HG03457 (cell line): ENCODE results near the gene APOL5.
"Not testable (repeated sequence)": the region's sequence is repeated elsewhere in the genome, so short reads cannot be mapped to it uniquely, and the experiment has no call there.

Experiments
- ATAC-seq: cut with Tn5 transposase; IDR thresholded peaks from one replicate; pipeline ENCODE4 v1.9.1; 2021; ENCODE audit warnings: moderate number of reproducible peaks; ENCODE audit not compliant: unreplicated experiment

APOL5 gene

DNA sequence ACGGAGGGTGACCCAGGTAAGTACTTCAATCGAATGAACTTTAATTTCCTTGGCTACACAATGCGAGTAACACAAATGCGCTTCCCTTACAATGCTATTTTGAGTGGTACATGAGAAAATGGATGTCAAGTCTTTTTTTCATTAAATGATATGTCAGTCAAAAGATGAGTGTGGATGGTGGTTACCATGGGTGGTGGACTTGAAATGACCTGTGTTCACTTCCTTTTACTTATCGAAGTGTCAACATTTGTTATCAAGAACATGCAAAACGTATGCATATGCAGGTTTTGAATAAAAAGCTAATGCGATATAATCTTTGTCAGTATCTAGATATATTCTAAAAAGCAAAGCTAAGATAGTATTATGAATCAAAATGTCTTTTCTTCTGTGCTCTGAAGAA is 8.8 kb upstream of the APOL5 start:
- no peak for ATAC-seq

DNA sequence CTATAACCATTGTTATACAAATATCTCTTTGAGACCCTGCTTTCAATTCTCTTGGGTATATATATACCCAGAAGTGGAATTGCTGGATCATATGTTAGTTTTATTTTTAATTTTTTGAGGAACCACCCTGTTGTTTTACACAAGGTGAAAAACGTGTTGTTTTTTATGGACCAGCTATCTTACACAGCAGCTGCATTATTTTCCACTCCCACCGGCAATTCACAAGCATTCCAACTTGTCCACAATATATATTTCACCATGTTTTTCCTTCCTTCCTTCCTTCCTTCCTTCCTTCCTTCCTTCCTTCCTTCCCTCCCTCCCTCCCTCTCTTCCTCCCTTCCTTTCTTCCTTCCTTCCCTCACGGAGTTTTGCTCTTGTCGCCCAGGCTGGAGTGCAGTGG is 6.3 kb upstream of the APOL5 start:
- ATAC-seq, result no peak

DNA sequence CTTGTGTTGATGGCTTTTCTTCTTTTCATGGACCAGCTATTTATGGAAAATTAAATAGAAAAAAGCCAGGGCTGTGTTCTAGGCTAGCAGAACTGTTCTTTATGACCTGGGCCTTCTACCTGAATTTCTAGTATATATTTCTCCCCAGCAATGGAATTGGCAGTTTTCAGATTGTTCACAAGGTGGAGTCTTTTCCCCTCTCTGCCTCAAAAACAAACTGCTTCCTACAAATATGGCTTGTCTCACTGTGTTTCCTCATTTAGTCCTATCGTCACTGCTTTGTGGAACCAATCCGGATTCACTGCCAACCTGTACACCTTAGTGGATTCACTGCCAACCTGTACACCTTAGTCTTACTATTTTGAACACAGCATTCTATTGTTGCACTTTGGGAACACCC is 5.0 kb upstream of the APOL5 start:
- no peak for ATAC-seq

DNA sequence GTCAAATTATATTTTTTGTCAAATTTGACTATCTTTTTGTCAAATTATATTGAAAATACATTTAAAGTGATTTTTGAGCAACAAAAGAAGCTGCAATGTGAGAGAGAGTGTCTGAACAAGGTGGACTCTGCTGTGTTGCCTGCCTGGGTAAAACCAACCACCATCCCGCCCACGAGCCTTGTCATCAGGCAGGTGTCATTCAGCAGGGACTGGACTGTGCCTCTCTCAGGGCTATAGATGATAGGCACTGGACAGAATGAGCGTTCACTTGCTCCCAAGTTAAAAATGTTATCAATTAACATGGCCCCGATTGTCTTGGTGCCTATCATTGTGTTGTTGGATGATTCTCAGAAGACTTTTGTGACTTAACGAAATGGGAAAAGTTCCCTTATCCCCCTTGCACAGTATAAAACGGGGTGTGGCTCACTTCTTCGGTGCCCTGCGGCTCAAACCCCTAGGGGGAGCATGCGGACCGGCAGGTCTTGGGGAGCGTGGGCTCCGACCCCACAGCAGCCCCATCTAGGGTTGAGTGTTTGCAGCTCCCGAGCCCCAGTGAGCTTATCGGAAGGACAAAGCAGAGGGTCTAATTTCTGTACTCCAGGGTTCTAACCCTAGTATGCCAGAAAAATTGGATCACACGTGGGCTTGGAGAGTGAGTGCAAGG is 1.7 kb downstream of the APOL5 start:
- ATAC-seq, result no peak

DNA sequence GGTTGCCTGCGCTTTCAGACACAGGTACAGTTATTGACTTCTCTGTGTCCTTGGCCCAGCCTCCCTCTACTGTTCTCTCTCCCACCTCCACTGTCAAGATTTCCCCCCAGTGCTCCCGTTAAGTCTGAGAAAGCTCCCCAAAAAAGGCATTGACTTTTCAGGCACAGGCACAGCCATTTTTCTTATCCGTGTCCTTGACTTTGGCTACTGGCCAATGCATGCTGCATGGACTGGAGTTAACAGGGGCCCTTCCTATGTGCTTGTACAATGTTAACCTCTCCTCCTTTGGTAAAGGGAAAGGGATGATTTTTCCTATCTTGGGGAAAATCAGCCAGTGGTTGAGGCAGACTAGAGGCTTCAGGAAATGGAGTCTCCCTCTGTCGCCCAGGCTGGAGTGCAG is 4.3 kb downstream of the APOL5 start:
- ATAC-seq, result no peak

DNA sequence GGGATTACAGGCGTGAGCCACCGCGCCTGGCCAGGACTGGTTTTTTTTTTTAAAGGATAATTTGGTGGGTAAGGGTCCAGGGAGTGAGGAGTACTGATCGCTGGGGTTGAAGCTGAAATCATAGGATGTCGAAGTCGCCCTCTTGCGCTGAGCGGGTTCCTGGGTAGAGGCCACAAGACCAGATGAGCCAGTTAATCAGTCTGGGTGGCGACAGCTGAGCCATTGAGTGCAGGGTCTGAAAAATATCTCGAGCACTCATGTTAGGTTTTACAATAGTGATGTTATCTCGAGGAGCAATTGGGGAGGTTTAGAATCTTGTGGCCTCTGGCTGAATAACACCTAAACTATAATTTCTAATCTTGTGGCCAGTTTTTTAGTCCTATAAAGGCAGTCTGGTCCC is 7.8 kb downstream of the APOL5 start:
- no peak for ATAC-seq

DNA sequence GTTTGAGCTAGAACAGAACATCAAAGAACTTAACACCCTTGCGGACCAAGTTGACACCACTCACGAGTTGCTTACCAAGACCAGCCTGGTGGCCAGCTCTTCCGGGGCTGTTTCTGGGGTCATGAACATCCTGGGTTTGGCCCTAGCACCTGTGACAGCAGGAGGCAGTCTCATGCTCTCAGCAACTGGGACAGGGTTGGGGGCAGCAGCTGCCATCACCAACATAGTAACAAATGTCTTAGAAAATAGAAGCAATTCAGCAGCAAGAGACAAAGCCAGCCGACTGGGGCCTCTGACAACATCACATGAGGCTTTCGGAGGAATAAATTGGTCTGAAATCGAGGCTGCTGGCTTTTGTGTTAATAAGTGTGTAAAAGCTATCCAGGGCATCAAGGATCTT is 8.7 kb downstream of the APOL5 start:
- ATAC-seq, result no peak

DNA sequence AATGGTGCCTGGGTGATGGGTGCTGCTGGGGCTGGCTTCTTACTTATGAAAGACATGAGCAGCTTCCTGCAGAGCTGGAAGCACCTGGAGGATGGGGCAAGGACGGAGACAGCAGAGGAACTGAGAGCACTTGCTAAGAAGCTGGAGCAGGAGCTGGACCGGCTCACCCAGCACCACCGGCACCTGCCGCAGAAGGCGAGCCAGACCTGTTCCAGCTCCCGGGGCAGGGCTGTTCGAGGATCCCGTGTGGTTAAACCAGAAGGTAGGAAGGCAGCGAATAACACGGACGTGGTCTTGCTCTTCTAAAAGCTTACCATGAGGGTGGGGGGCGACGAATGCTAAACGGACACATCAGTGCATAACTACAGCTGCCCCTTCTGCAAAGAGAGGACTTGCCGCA is 9.3 kb downstream of the APOL5 start:
- no peak for ATAC-seq

DNA sequence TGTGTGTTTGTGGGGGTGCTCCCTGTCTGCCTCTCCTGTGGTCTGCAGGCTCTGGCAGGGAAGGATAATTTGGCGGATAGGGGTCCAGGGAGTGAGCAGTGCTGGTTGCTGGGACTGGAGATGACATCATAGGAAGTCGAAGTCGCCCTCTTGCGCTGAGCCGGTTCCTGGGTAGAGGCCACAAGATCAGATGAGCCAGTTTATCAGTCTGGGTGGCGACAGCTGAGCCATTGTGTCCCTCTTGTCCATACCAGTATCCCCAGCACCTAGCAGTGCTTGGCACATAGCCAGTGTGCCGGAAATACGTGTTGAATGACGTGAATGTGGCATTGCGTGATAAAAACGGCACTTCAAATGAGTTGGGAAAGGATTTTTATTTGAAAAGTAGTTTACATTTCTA is 9.8 kb downstream of the APOL5 start:
- ATAC-seq, result no peak

DNA sequence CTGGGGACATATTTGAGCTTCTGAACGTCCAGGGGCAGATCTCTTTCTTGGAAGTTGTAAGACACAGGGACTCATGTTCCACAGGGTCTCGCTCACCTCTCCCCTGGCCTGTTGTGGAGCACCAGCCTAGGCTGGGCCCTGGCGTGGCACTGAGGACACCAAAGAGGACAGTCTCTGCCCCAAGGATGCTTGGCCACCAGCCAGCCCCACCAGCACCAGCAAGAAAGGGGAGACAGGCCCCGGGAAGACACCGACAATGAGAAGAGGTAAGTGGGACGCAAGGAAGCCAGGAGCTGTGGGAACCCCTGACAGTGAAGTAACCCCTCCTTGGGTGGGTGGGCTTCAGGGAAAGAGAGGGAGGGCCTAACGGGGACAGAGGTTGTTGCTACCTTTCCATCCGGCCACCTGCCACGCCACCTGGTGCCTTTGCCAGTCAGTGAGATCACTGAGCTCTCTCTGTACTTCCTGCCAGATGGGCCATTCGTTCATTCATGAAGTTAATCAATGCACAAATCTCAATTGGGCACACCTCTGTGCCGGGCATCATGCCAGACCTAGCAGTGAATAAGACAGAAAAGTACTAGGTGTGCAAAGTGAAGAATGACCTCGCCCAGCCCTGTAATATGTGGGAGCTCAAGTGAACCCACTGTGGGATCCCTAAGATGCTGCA is 11.1 kb downstream of the APOL5 start:
- ATAC-seq, result no peak

DNA sequence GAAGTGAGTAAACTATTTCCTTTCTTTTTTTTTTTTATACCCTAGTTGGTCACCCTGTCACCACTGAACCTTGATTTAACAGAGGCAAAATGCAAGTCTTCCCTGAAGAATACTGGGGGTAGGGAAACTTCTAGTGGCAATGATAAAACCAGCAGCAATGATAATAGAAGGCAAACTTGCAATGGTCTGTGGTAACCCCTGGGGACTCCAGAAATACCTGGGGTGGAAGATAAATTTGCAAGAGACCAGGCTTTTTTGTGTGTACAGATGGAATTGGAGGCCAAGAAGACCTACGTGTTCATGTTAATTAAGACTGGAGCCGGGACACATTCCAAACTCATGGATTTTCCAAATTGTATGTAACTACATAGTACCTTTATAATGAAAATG is 11.6 kb downstream of the APOL5 start:
- ATAC-seq, result no peak

DNA sequence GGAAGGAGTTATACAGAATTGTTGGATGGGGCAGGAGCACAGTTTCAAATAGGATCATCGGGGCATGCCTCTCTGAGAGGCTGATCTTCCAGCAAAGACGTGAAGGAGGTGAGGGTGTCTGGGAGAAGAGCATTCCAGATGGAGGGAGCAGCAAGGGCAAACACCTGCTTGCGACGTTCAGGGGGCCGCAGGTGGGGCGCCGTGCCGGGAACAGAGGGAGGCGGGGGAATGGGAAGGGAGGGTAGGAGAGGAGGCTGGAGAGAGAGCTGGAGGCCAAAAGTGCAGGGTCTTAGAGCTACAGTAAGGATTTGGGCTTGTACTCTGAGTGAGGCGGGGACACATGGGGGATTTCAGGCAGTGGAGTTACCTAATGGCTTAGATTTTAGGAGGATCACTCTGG is 13.6 kb downstream of the APOL5 start:
- no peak for ATAC-seq

DNA sequence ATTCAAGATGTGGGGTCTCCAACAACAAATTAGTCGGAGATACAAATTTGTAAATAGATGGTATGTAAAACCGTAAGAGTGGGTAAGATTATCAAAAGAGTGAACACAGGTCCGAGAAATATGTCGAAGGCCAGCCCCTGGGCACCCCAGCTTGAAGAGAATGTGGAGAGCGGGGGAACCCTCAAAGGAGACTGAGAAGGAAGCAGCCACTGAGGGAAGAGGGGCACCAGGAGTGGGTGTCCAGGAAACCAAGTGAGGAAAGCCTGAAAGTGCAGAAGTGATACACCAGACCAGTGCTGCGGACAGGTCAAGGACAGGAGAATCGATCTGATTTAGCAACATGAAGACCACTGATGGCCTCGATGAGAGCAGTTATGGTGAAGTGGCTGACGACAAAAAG is 14.4 kb downstream of the APOL5 start:
- no peak for ATAC-seq

DNA sequence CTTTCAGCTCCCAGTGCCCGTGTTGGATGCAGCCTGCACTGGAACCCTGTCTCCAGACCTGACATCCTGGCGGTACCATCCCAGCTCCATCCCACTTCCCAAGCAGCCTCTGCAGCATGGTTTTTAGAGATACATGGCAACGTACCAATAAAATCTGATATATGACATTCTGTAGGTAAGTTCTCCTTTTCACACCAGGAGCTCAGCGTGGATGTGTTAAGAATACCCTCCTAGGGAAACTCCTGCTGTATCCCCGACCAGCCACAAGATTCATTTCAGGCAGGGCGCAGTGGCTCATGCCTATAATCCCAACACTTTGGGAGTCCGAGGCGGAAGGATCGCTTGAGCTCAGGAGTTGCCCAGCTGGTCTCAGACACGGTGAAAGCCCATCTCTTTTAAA is 15.4 kb downstream of the APOL5 start:
- ATAC-seq, result no peak

DNA sequence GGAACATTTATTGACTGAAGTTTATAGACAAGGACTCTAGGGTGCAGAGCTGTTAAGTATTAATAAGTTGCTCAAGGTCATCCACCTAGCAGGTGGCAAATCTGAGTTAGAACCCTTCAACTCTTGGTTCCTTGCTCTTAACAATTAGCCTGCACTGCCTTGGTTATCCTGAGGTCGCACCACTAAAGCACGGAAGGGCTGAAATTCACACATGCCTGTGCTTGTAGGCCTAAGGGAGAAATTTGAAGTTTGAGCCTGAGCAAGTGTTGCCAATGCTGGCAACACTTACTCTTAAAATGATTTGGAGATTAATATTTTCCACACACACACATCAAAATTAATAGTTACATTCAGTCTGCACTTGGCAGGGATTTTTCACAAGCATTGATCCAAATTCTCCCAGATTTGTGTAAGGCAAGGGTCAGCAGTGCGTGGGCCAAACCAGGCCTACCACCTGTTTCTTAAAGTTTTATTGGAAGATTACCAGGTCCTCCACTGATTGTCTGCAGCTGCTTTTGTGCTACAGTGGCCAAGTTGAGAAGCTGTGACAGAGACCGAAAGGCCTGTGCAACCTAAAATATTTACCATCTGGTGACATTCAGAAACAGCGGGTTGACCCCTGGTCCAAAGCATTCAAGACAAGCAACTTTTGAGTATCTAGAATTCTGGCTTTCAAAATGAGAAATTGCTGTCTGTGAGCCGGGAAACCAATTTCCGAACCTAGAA is 16.3 kb downstream of the APOL5 start:
- ATAC-seq, result no peak

DNA sequence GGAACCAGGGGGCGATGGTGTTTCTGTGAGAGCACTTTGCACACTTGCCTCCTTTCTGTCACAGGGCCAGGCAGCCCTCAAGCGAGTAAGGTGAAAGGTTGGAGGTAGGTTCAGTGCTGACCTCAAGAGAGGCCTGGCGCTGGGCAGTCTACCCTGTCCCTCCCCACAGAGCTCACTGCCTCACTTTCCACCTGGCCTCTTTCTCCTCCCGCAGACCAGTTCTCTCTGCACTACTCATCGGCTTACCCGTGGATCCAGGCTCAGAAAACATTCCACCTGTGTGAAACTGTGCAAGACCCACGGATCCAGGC is 16.8 kb downstream of the APOL5 start:
- ATAC-seq, result no peak

DNA sequence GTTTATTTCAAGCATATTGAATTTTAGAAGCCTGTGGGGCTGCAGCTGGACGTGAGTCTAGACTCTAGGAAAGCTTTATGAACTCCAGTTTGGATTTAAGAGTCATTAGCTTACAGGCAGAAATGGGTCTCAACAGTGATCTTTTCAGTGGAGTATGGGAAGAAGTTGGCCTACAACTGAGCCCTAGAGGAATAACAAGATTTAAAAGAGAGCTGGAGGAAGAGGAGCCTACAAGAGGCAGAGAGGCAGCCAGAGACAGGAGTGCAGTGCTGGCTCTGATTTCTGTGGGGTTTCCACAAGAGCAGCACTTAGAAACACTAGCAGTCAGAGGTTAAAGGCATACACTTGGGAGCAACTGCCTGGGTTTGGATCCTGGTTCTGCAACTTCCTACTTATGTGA is 17.9 kb downstream of the APOL5 start:
- ATAC-seq, result no peak

DNA sequence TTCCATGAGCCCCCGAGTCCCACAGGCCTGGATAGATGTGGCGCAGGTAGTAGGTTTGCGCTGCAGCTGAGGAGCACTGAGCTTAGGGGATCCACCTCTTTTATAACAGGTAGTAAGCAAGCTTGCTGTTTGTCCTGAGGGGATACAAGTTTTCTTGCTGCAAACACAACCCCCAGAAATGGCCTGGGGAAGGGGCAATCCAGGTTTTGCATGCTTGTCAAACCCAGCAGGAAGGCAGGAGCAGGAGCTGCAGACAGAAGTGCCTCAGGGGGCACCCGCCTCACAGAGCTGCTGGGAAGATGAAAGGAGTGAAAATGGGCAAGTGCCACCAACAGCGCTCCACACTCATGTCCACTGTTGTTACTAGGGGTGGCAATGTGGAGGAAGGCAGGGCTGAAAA is 18.5 kb downstream of the APOL5 start:
- ATAC-seq, result no peak

DNA sequence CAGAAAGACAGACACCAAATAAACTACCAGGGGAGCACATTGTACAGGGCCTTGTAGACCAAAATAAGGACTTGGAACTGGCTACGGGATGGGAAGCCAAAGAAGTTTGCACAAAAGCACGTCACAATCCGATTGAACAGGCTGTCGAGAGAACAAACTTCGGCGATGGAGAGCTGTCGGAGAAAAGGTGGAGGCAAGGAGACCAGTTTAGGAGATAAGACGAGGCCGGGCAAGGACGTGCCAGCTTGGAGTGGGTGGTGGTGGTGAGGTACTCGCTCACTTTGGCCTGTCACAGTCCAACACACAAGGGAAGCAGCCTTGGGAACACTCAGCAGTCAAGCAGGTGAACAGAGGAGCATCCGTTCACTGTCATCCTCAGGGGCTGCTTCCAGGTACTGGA is 19.0 kb downstream of the APOL5 start:
- no peak for ATAC-seq

DNA sequence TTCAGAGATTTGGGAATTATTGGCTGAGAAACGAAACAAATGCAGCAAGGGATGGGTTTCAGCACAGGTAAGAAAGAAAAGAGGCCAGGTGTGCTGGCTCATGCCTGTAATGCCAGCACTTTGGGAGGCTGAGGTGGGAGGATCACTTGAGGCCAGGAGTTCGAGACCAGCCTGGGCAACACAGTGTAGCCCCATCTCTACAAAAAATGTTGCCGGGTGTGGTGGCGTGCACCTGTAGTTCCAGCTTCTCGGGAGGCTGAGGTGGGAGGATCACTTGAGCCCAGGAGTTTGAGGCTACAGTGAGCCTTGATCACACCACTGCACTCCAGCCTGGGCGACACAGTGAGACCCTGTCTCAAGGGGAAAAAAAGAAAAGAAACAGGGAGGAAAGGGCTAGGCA is 20.2 kb downstream of the APOL5 start:
- ATAC-seq, result not testable (repeated sequence)

DNA sequence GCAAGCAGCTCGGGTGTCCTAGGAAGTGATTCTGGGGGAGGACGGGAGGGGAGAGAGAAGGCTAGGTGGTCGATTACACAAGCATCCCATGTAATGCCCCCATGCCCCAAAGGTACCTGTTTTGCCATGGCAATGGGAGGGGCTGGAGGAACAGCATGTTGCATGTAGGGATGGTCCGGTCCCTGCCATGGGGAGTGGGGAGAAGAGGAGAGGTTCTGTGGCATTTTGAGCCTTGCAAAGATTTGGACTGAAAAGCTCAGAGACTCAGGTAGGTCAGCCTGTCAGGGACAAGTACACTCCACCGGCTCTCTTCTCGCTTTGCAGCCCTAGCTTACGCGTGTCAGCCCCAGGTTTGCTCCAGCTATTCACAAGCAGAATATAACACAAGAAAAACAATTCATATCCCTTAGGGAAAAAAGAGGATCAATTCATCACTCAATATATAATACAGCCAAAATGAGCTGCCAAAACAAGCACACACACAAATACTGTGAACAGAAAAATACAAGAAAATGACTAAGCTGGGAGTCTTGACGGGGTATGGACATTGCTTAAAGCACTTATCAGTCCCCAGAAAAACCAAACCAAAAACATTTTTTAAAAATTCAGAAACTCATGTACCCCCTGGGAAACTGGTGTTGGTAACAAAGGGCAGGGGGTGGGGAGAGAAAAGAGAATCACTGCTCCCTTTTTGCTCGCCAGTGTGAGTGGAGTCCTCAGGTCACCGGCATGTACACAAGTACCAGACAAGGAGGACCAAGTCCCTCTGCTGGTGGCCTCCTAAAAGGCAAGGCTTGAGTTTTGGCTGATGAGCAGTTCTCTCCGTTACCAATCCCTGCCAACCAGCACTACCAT is 21.6 kb downstream of the APOL5 start:
- no peak for ATAC-seq

DNA sequence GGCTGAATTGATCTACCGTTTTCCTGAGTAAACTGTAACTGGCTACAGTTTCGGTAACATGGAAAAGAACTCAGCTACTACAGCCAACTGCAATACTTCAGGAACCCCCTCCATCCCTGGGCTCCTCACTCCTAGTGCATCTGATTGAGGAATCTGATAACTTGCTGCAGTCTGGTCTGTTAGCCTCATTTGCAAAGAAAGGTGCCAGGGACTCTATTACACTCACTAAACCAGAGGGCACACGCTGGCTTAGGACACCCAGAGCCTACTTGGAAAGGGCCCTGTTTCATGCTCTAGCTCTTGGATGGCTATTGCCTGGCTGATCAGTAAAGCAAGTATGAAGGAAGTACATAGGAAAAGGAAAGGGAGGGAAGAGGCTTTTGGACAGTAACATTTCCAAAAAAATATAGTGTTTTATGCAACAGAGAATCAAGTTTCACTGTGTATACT is 22.3 kb downstream of the APOL5 start:
- no peak for ATAC-seq
